ENCODE data around the gene RNH1. TPM values are rescaled to one million over a fixed set of nuclear protein-coding genes. Genes with fewer than 3 reads are reported as not detected.

RNH1 gene
- polyA plus RNA-seq, 3 donors, result 381 to 445 (median 443) TPM

DNA sequence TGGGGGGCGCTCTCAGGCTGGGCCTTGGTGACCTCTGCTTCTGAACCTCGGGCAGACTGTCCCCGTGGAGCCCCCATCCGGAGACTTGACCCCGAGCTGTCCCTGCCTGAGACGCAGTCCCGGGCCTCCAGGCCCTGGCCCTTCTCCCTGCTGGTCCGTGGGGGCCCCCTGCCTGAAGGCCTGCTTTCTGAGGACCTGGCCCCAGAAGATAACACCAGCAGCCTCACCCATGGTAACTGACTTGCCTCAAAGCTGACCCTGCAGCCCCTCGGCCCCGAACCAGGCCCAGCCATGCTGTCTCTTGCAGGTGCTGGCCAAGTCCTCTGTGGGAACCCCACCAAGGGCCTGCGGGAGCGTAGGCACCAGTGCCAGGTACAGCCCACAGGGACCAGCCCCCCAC, 44.6 kb upstream of the RNH1 start:
- no peak overlapping the region for H3K4me2 ChIP-seq (replicated peaks; ENCODE audit: extremely low read depth, low read length, poor library complexity, severe bottlenecking)
- peaks cover 4% of the 10 kb centered on the region for H3K4me1 Mint-ChIP-seq
- WGBS (ENCODE audit: insufficient coverage), result 95% methylated on average over 12 of the region's 12 CpGs

DNA sequence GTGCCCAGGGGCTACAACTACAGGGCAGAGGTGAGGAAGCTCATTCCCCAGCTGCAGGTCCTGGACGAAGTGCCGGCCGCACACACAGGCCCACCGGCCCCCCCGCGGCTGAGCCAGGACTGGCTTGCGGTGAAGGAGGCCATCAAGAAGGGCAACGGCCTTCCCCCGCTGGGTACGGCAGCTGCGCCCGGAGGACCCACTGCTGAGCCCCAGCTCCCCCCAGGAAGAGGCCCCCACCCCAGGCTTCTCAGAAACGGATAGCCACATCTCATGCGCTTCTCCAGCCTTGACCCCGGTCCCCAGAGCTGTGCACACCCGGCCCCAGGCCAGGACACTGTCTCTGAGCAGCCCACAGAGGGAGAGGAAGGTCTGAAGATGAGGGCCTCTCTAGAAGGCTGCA, 44.1 kb upstream of the RNH1 start:
- DNase-seq, result no peak
- H3K27ac Mint-ChIP-seq, result no peak overlapping the region
- 90% methylated on average over 12 of the region's 16 CpGs for WGBS (ENCODE audit: insufficient coverage)

More for the DNA sequence above, 44.6 kb upstream of the RNH1 start:
- peaks cover 0 to 6% (median 1%) of the 10 kb centered on the region in 7 donors for H3K9me3 Mint-ChIP-seq
- H3K4me3 Mint-ChIP-seq, result no peak overlapping the region
- no peak overlapping the region for H3K9ac ChIP-seq (ENCODE audit: insufficient read depth, low read length, poor library complexity, severe bottlenecking)
- H3K27ac ChIP-seq (ENCODE audit: low read depth in 1 of 2, low read length in 2 of 2), result no peak overlapping the region
- H3K27me3 ChIP-seq (ENCODE audit: control insufficient read depth in 2 of 2, insufficient read depth in 2 of 2, low read length in 2 of 2), result peaks cover 4 to 29% of the 10 kb centered on the region in 2 donors
- intact Hi-C loops (cut with micrococcal nuclease), result no loop called here
- TF ChIP-seq, protein P1, sequence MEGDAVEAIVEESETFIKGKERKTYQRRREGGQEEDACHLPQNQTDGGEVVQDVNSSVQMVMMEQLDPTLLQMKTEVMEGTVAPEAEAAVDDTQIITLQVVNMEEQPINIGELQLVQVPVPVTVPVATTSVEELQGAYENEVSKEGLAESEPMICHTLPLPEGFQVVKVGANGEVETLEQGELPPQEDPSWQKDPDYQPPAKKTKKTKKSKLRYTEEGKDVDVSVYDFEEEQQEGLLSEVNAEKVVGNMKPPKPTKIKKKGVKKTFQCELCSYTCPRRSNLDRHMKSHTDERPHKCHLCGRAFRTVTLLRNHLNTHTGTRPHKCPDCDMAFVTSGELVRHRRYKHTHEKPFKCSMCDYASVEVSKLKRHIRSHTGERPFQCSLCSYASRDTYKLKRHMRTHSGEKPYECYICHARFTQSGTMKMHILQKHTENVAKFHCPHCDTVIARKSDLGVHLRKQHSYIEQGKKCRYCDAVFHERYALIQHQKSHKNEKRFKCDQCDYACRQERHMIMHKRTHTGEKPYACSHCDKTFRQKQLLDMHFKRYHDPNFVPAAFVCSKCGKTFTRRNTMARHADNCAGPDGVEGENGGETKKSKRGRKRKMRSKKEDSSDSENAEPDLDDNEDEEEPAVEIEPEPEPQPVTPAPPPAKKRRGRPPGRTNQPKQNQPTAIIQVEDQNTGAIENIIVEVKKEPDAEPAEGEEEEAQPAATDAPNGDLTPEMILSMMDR (IDR thresholded peaks at IDR 0.05), result no peak
- no peaks in the 10 kb centered on the region for H4K20me1 ChIP-seq (ENCODE audit: insufficient read depth, low read length)
- H2AFZ ChIP-seq (ENCODE audit: insufficient read depth, low read depth, low read length, poor library complexity, severe bottlenecking), result no peak overlapping the region
- H3K27ac Mint-ChIP-seq, result peak overlapping the region in 1 of 7 donors; percentile 13
- no peak for DNase-seq
- no peaks in the 10 kb centered on the region for H3K36me3 ChIP-seq (replicated peaks in 1 of 2; ENCODE audit: control insufficient read depth in 1 of 2, insufficient read depth in 2 of 2, low read length in 2 of 2)
- H3K36me3 Mint-ChIP-seq, result peaks cover 0 to 2% of the 10 kb centered on the region in 2 donors
- peaks cover 2 to 19% of the 10 kb centered on the region in 2 donors for H3K4me1 ChIP-seq (ENCODE audit: control insufficient read depth in 1 of 2, insufficient read depth in 2 of 2, low read length in 2 of 2)
- H3K4me3 ChIP-seq (replicated peaks in 1 of 3; ENCODE audit: low read depth in 2 of 3, low read length in 3 of 3), result no peak overlapping the region
- peaks cover 0 to 3% of the 10 kb centered on the region in 2 donors for H3K9me3 ChIP-seq (replicated peaks in 1 of 2; ENCODE audit: control insufficient read depth in 1 of 2, insufficient read depth in 1 of 2, low read length in 2 of 2)
- no peaks in the 10 kb centered on the region for H3K79me2 ChIP-seq (ENCODE audit: insufficient read depth, low read length)
- peaks cover 8 to 43% (median 22%) of the 10 kb centered on the region in 3 donors for H3K27me3 Mint-ChIP-seq (ENCODE audit: low read depth in 3 of 3)

More for the DNA sequence above, 44.1 kb upstream of the RNH1 start:
- Mint-ChIP-seq H3K9me3 (peaks cover 0 to 3% (median 0%) of the 10 kb centered on the region in 7 donors), H3K36me3 (no peaks in the 10 kb centered on the region), H3K4me3 (no peak overlapping the region), H3K27me3 (ENCODE audit: low read depth in 3 of 3) (peaks cover 5 to 39% (median 17%) of the 10 kb centered on the region in 3 donors), H3K4me1 (no peaks in the 10 kb centered on the region)
- Histone ChIP-seq H3K4me1 (ENCODE audit: control insufficient read depth in 1 of 2, insufficient read depth in 2 of 2, low read length in 2 of 2) (peaks cover 2 to 16% of the 10 kb centered on the region in 2 donors), H4K20me1 (ENCODE audit: insufficient read depth, low read length) (no peaks in the 10 kb centered on the region), H3K4me2 (replicated peaks; ENCODE audit: extremely low read depth, low read length, poor library complexity, severe bottlenecking) (no peak overlapping the region), H2AFZ (ENCODE audit: insufficient read depth, low read depth, low read length, poor library complexity, severe bottlenecking) (no peak overlapping the region), H3K27ac (ENCODE audit: low read depth in 1 of 2, low read length in 2 of 2) (no peak overlapping the region), H3K27me3 (ENCODE audit: control insufficient read depth in 2 of 2, insufficient read depth in 2 of 2, low read length in 2 of 2) (peaks cover 0 to 24% of the 10 kb centered on the region in 2 donors), H3K9me3 (replicated peaks in 1 of 2; ENCODE audit: control insufficient read depth in 1 of 2, insufficient read depth in 1 of 2, low read length in 2 of 2) (no peaks in the 10 kb centered on the region), H3K36me3 (replicated peaks in 1 of 2; ENCODE audit: control insufficient read depth in 1 of 2, insufficient read depth in 2 of 2, low read length in 2 of 2) (no peaks in the 10 kb centered on the region), H3K79me2 (ENCODE audit: insufficient read depth, low read length) (no peaks in the 10 kb centered on the region), H3K4me3 (replicated peaks in 1 of 3; ENCODE audit: low read depth in 2 of 3, low read length in 3 of 3) (no peak overlapping the region), H3K9ac (ENCODE audit: insufficient read depth, low read length, poor library complexity, severe bottlenecking) (no peak overlapping the region)
- intact Hi-C loops (cut with micrococcal nuclease), result no loop called here
- TF ChIP-seq, protein P1 (IDR thresholded peaks at IDR 0.05), result no peak

All from CD14-positive monocyte (primary cell).